Progenitor cell of endocrine pancreas (in vitro differentiated cells): Measurements from ENCODE around the gene VAPA. TPM values are rescaled to one million over a fixed set of nuclear protein-coding genes. Genes with fewer than 3 reads are reported as not detected.
A peak's percentile ranks its signal among the peaks of the same experiment; 100 is the strongest.
"Not testable (repeated sequence)": the region's sequence is repeated elsewhere in the genome, so short reads cannot be mapped to it uniquely, and the experiment has no call there.

Source experiments
- DNase-seq: peaks from one replicate; pipeline ENCODE4 v3.0.0; 2021; ENCODE audit warnings: low spot score; ENCODE audit not compliant: unreplicated experiment
- H3K27ac Mint-ChIP-seq: 2 replicates; pipeline ENCODE4 v1.8.0; 2021; ENCODE audit warnings: mild to moderate bottlenecking, moderate library complexity, mixed read lengths
- H3K27me3 Mint-ChIP-seq: 2 replicates; pipeline ENCODE4 v1.8.0; 2021; ENCODE audit warnings: mixed read lengths
- H3K36me3 Mint-ChIP-seq: 2 replicates; pipeline ENCODE4 v1.8.0; 2022; ENCODE audit warnings: mixed read lengths; ENCODE audit not compliant: insufficient read depth
- H3K4me1 Mint-ChIP-seq: 2 replicates; pipeline ENCODE4 v1.8.0; 2021; ENCODE audit warnings: low read depth, mixed read lengths
- H3K4me3 Mint-ChIP-seq: 2 replicates; pipeline ENCODE4 v1.8.0; 2021; ENCODE audit warnings: low read depth, mild to moderate bottlenecking, moderate library complexity, mixed read lengths
- H3K9me3 Mint-ChIP-seq: 2 replicates; pipeline ENCODE4 v1.8.0; 2021; ENCODE audit warnings: low read depth, mixed read lengths
- CTCF ChIP-seq: fragments of 200-600 bp; sonication (generic); IDR thresholded peaks from one replicate; pipeline ENCODE4 v1.5.0; 2021; ENCODE audit warnings: antibody characterized with exemption, mild to moderate bottlenecking; ENCODE audit not compliant: unreplicated experiment
- total RNA-seq: library from RNA; stranded (reverse); gene quantifications from 2 replicates; pipeline ENCODE4 v1.2.1, GENCODE V29; 2021

Gene VAPA
- total RNA-seq, 1 donor from 2014 or later: 115 TPM

- no peaks in the 10 kb centered on the region for H3K4me1 Mint-ChIP-seq
- no peaks in the 10 kb centered on the region for H3K27me3 Mint-ChIP-seq
- TF ChIP-seq CTCF: no peak
- no peak overlapping the region for H3K4me3 Mint-ChIP-seq
- no peak for DNase-seq
- H3K9me3 Mint-ChIP-seq: no peaks in the 10 kb centered on the region
- no peaks in the 10 kb centered on the region for H3K36me3 Mint-ChIP-seq
- no peak overlapping the region for H3K27ac Mint-ChIP-seq
These were observed 25.8 kb upstream of the VAPA start for GRCh38 chr18:9887992-9888391.

- H3K27ac Mint-ChIP-seq: no peak overlapping the region
- H3K9me3 Mint-ChIP-seq: no peaks in the 10 kb centered on the region
- H3K4me3 Mint-ChIP-seq: no peak overlapping the region
- H3K36me3 Mint-ChIP-seq: no peaks in the 10 kb centered on the region
- no peaks in the 10 kb centered on the region for H3K27me3 Mint-ChIP-seq
- TF ChIP-seq CTCF: no peak
- no peaks in the 10 kb centered on the region for H3K4me1 Mint-ChIP-seq
- no peak for DNase-seq
These were observed 23.6 kb upstream of the VAPA start for GRCh38 chr18:9890196-9890595.

GRCh38 chr18:9890957-9891356 is 22.9 kb upstream of the VAPA start:
- DNase-seq: no peak
- no peak overlapping the region for H3K4me3 Mint-ChIP-seq
- H3K9me3 Mint-ChIP-seq: no peaks in the 10 kb centered on the region
- TF ChIP-seq CTCF: no peak
- H3K36me3 Mint-ChIP-seq: no peaks in the 10 kb centered on the region
- H3K4me1 Mint-ChIP-seq: no peaks in the 10 kb centered on the region
- H3K27me3 Mint-ChIP-seq: no peaks in the 10 kb centered on the region
- H3K27ac Mint-ChIP-seq: no peak overlapping the region

DNA sequence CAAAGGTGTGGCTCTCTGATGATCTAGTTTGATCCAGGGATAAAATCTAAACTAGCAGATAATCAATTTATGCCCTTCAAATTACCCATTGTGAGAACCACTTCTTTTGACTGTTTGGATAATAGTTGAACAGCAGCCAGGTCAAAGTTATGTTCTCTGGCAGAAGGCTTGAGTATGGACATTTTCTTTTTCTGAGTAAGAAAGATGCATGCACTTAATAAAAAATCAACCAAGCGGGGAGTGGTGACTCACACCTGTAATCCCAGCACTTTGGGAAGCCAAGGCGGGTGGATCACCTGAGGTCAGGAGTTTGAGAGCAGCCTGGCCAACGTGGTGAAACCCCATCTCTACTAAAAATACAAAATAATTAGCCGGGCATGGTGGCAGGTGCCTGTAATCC is 22.3 kb upstream of the VAPA start:
- H3K9me3 Mint-ChIP-seq, H3K27me3 Mint-ChIP-seq, H3K36me3 Mint-ChIP-seq, H3K27ac Mint-ChIP-seq, DNase-seq, H3K4me3 Mint-ChIP-seq, H3K4me1 Mint-ChIP-seq: not testable (repeated sequence)

DNA sequence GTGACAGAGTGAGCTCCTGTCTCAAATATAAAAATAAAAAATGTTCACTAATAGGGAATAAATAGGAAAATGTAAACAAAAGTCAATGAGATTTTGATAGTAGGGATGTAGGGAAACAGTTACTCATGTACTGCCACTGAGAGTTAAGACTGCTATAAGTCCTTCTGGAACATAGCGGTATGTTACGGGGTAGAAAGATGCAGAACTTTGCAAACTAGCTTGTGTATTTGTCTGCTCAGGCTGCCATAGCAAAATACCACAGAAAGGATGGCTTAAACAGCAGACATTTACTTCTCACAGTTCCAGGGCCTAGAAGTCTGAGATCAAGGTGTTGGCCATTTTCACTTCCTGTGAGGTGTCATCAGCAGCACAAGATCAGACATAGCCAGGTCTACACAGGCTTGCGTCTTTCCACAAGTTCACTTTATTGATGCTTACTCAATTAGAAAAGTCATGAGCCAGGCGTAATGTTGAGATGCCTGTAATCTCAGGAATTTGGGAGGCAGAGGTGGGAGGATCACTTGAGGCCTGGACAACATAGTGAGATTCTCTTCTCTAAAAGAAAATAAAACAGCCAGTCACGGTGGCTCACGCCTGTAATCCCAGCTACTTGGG is 19.3 kb upstream of the VAPA start:
- no peaks in the 10 kb centered on the region for H3K36me3 Mint-ChIP-seq
- peaks cover 8% of the 10 kb centered on the region for H3K4me1 Mint-ChIP-seq
- H3K27ac Mint-ChIP-seq: peak overlapping the region; percentile 27
- H3K4me3 Mint-ChIP-seq: no peak overlapping the region
- no peaks in the 10 kb centered on the region for H3K9me3 Mint-ChIP-seq
- no peak for DNase-seq
- H3K27me3 Mint-ChIP-seq: no peaks in the 10 kb centered on the region
- TF ChIP-seq CTCF: no peak

DNA sequence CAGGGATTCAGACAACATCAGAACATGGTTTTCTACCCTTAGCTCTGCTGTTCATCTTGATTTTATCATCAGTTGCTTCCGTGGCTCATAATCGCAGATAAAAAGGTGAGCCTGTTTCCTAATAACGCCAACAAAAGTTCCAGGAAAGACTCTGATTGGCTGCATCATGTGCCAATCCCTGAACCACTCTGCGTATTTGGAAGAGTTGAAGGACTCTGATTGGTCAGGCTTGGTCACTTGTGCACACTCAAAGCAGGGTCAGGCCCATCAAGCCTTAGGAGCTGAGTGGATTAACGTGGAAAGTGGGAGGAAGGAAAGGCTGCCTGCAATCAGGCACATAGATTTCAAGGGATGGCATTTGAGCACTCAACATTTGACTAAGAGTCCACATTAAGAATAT is 16.7 kb upstream of the VAPA start:
- no peak overlapping the region for H3K27ac Mint-ChIP-seq
- no peaks in the 10 kb centered on the region for H3K27me3 Mint-ChIP-seq
- no peaks in the 10 kb centered on the region for H3K36me3 Mint-ChIP-seq
- no peak for DNase-seq
- H3K4me1 Mint-ChIP-seq: peaks cover 16% of the 10 kb centered on the region
- no peaks in the 10 kb centered on the region for H3K9me3 Mint-ChIP-seq
- no peak for TF ChIP-seq CTCF
- H3K4me3 Mint-ChIP-seq: no peak overlapping the region

- H3K27me3 Mint-ChIP-seq, DNase-seq, H3K9me3 Mint-ChIP-seq, H3K27ac Mint-ChIP-seq, H3K4me3 Mint-ChIP-seq, H3K36me3 Mint-ChIP-seq: not testable (repeated sequence)
- peaks cover 16% of the 10 kb centered on the region for H3K4me1 Mint-ChIP-seq
These were observed 16.0 kb upstream of the VAPA start for GRCh38 chr18:9897787-9898291.
